Adrenal gland (tissue), 12 donors: ENCODE data around the gene ARHGAP12. TPM values are rescaled to one million over a fixed set of nuclear protein-coding genes. Genes with fewer than 3 reads are reported as not detected.
A peak's percentile ranks its signal among the peaks of the same experiment; 100 is the strongest.

ENCODE experiments used
- DNase-seq, 7 donors: peaks; one replicate each; pipeline ENCODE4 v3.0.0-alpha.2; 2019 to 2020
- H3K27ac ChIP-seq, 5 donors: fragments of 200-600 bp; sonication (generic) in 4 of 5; 1 replicate in 3 of 5; 2 replicates in 2 of 5; pipeline versions ENCODE4 v1.5.1 to v1.8.0; 2016 to 2020; ENCODE audit warnings: mild to moderate bottlenecking in 1 of 5
- H3K27me3 ChIP-seq: fragments of 200-600 bp; 2 replicates; pipeline ENCODE4 v1.8.0; 2021
- H3K36me3 ChIP-seq, 2 donors: fragments of 200-600 bp; replicated peaks in 1 of 2; 1 replicate in 1 of 2; 2 replicates in 1 of 2; pipeline versions ENCODE4 v1.5.1 to v1.8.0; 2018 to 2022
- H3K4me1 ChIP-seq, 2 donors: fragments of 200-600 bp; replicated peaks in 1 of 2; 1 replicate in 1 of 2; 2 replicates in 1 of 2; pipeline versions ENCODE4 v1.5.1 to v1.8.0; 2018 to 2021
- H3K4me3 ChIP-seq, 4 donors: fragments of 200-600 bp; sonication (generic) in 3 of 4; one replicate each; pipeline ENCODE4 v1.5.1; 2016 to 2018
- H3K9me3 ChIP-seq, 3 donors: fragments of 200-600 bp; sonication (generic) in 1 of 3; replicated peaks in 1 of 3; 1 replicate in 2 of 3; 2 replicates in 1 of 3; pipeline versions ENCODE4 v1.5.1 to v1.8.0; 2016 to 2021
- POLR2A ChIP-seq, 2 donors: fragments of 450-650 bp; IDR thresholded peaks; one replicate each; pipeline ENCODE4 v1.6.1; 2017; ENCODE audit warnings: antibody characterized with exemption in 2 of 2, mild to moderate bottlenecking in 2 of 2, moderate library complexity in 1 of 2
- WGBS, 4 donors: extraction: QIAGEN DNeasy Blood & Tissue Kit in 2 of 4; methylation state at CpG; one replicate each; pipeline versions ENCODE4 v1.1.5 to v1.1.7; 2013 to 2017; 5-methylcytosine and 5-hydroxymethylcytosine counted together
- intact Hi-C, 2 donors: fragments of 100-400 bp; cut with DNase I; formaldehyde crosslinking; loops; one replicate each; pipeline versions ENCODE4 v1.14.1 to v1.15.0; 2022 to 2023
- polyA plus RNA-seq, 3 donors: library from polyadenylated mRNA; stranded (reverse); fragments of 200-250 nt in 2 of 3; fragments of 350-450 nt in 1 of 3; fragmentation: Illumina TruSeq in 1 of 3; extraction: RNeasy Lipid Tissue Mini Kit (QIAGEN cat#74804) in 1 of 3; gene quantifications; one replicate each; pipeline ENCODE4 v1.2.3, GENCODE V29; 2013 to 2014
- total RNA-seq, 9 donors: library from RNA; depleted of rRNA in 4 of 9; stranded (reverse); fragments of >200 nt in 4 of 9; fragments of 120-200 nt in 1 of 9; fragmentation: NEBNext Ultra II Directional in 1 of 9; extraction: Animal tissue kit (Norgen Biotek cat#: 25700) in 1 of 9; gene quantifications; one replicate each; pipeline versions ENCODE4 v1.1.0 to v1.2.4, GENCODE V29; 2013 to 2023
- TF ChIP-seq, protein P1 (sequence below), 6 experiments: fragments of 450-650 bp in 4 of 6; fragments of 200-600 bp in 2 of 6; sonication (generic) in 1 of 6; IDR thresholded peaks; 1 replicate in 5 of 6; 2 replicates in 1 of 6; pipeline versions ENCODE4 v1.5.1 to v1.8.0; 2016 to 2021; ENCODE audit warnings: antibody characterized with exemption in 6 of 6, mild to moderate bottlenecking in 2 of 6, moderate library complexity in 1 of 6
- donor health status: healthy with polysubstance abuse.
- donor health status: Bipolar disorder and iron deficiency.
- donor health status: DM: yes; HTN: yes; CAD: no.
- donor health status: DM: no; HTN: no; CAD: no.
- donor health status: DM: no; HTN: no; CAD: no.
- donor health status: DM: yes; HTN: yes; CAD: no.

ARHGAP12 gene
- total and polyA plus RNA-seq, 12 donors: 26.7 to 88.6 (median 38.1) TPM

DNA sequence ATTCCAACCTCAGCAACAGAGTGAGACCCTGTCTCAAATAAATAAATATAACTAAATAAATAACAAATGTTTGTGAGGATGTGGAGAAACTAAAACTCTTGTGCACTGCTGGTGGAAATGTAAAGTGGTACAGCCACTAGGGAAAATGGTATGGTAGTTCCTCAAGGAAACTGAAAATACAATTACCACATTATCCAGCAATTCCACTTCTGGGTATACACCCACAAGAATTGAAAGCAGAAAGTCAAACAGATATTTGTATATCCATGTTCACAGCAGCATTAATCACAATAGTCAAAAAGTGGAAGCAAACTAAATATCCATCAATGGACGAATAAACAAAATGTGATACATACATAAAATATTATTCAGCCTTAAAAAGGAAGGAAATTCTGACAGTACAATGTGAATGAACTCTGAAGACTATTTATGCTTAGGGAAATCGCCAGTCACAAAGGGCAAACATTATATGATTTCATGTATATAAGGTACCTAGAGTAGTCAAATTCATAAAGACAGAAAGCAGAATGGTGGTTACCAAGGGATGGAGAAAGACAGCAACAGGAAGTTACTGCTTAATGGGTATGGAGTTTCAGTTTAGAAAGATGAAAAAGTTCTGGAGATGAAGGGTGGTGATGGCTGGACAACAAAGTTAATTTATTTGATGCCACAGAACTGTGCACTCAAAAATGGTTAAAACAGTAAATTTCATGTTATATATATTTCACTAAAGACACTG lies 9.8 kb downstream of the ARHGAP12 start:
- intact Hi-C loops: no loop called here
- Histone ChIP-seq H3K4me3 (no peak overlapping the region), H3K27ac (no peak overlapping the region), H3K36me3 (no peaks in the 10 kb centered on the region), H3K27me3 (no peaks in the 10 kb centered on the region), H3K4me1 (peaks cover 4 to 13% of the 10 kb centered on the region in 2 donors), H3K9me3 (no peaks in the 10 kb centered on the region)
- no peak for TF ChIP-seq POLR2A (IDR thresholded peaks at IDR 0.05)
- TF ChIP-seq, protein P1, sequence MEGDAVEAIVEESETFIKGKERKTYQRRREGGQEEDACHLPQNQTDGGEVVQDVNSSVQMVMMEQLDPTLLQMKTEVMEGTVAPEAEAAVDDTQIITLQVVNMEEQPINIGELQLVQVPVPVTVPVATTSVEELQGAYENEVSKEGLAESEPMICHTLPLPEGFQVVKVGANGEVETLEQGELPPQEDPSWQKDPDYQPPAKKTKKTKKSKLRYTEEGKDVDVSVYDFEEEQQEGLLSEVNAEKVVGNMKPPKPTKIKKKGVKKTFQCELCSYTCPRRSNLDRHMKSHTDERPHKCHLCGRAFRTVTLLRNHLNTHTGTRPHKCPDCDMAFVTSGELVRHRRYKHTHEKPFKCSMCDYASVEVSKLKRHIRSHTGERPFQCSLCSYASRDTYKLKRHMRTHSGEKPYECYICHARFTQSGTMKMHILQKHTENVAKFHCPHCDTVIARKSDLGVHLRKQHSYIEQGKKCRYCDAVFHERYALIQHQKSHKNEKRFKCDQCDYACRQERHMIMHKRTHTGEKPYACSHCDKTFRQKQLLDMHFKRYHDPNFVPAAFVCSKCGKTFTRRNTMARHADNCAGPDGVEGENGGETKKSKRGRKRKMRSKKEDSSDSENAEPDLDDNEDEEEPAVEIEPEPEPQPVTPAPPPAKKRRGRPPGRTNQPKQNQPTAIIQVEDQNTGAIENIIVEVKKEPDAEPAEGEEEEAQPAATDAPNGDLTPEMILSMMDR (IDR thresholded peaks at IDR 0.05): no peak
- no peak for DNase-seq
- 80 to 93% (median 83%) methylated on average over 2 of the region's 2 CpGs for WGBS, 4 donors

DNA sequence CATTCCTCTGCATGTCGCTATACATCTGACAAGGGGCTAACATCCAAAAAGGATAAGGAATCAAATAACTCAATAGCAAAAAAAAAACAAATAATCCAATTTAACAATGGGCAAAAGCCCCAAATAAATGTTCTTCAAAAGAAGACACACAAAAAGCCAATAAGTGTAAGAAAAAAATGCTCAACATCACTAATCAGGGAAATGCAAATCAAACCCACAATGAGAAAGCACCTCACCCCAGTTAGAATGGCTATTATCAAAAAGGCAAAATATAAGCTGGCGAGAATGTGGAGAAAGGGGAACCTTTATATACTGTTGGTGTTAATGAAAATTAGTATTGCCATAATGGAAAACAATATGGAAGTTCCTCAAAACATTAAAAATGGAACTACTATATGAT lies 14.3 kb downstream of the ARHGAP12 start:
- H3K9me3 ChIP-seq: no peaks in the 10 kb centered on the region
- H3K36me3 ChIP-seq: no peaks in the 10 kb centered on the region
- WGBS, 4 donors: 92 to 100% (median 96%) methylated on average over 2 of the region's 2 CpGs
- no peak for DNase-seq
- TF ChIP-seq, protein P1 (IDR thresholded peaks at IDR 0.05): no peak
- no peak for TF ChIP-seq POLR2A (IDR thresholded peaks at IDR 0.05)
- peaks cover 4 to 26% of the 10 kb centered on the region in 2 donors for H3K4me1 ChIP-seq
- no peak overlapping the region for H3K4me3 ChIP-seq
- H3K27me3 ChIP-seq: no peaks in the 10 kb centered on the region
- H3K27ac ChIP-seq: no peak overlapping the region
- intact Hi-C loops: no loop called here

DNA sequence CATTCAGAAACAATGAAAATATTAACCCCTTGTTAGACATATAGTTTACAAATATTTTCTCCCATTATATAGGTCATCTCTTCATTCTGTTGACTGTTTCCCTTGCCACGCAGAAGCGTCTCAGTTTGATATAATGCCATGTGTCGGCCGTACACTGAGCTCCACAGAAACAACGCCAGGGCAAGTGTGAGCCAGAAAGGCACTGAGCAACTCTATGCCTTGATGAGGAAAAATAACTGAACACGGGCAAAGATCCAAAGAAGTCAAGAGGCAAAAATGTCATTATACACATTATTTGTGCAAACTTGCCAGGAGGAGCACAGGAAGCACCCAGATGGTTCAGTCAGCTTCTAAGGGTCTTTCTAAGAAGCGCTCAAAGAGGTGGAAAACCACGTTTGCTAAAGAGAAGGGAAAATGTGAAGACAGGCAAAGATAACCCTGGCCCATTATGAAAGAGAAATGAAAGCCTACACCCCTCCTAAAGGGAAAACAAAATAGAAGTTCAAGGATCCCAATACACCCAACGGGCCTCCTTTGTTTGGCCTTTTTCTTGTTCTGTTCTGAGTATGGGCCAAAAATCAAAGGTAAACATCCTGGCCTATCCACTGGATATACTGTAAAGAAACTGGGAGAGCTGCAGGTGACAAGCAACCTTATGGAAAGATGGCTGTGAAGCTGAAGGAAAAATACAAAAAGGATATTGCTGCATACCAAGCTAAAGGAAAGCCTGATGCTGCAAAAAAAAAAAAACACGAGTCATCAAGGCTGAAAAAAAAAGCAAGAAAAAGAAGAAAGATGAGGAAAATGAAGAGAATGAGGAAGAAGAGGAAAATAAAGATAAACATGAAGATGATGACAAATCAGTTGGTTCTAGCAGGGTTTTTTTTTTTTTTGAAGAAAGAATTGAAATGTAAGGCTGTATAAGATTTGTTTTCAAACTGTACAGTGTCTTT lies 15.5 kb downstream of the ARHGAP12 start:
- Histone ChIP-seq H3K4me1 (peaks cover 4 to 31% of the 10 kb centered on the region in 2 donors), H3K27me3 (no peaks in the 10 kb centered on the region), H3K36me3 (no peaks in the 10 kb centered on the region), H3K4me3 (peak overlapping the region in 1 of 4 donors; percentile 2), H3K9me3 (no peaks in the 10 kb centered on the region), H3K27ac (peak overlapping the region in 4 of 5 donors; percentile 7 to 58 (median 40))
- WGBS, 4 donors: 33 to 41% (median 36%) methylated on average over 10 of the region's 10 CpGs
- DNase-seq: peak in 3 of 7 donors; percentile 26 to 48 (median 37)
- no peak for TF ChIP-seq POLR2A (IDR thresholded peaks at IDR 0.05)
- TF ChIP-seq, protein P1 (IDR thresholded peaks at IDR 0.05): no peak
- intact Hi-C loops: no loop called here

DNA sequence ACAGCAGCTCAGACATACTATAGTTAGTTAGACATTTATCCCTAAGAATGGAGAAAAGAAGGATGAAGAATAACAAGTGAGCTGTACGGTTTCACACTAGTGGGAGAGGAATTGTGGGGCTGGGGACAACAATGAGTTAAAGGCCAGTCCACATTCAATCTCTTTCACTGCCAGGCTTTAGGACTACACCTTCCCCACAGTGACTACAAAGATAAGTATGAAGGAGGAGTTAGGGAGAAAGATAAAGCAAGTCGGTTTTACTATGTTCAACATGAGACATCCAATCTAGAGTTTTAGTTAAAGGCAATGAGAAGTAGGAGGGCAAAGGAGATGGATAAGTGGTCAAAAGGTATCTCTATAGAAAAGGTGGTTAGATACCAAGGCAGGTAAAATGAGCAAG lies 16.3 kb downstream of the ARHGAP12 start:
- DNase-seq: no peak
- intact Hi-C loops: no loop called here
- 29 to 50% (median 38%) methylated on average over 2 of the region's 2 CpGs for WGBS, 4 donors
- Histone ChIP-seq H3K27me3 (no peaks in the 10 kb centered on the region), H3K27ac (peak overlapping the region; percentile 1 to 58 (median 23)), H3K4me3 (peak overlapping the region in 1 of 4 donors; percentile 2), H3K36me3 (no peaks in the 10 kb centered on the region), H3K9me3 (no peaks in the 10 kb centered on the region), H3K4me1 (peaks cover 4 to 39% of the 10 kb centered on the region in 2 donors)
- TF ChIP-seq POLR2A (IDR thresholded peaks at IDR 0.05): no peak
- TF ChIP-seq, protein P1 (IDR thresholded peaks at IDR 0.05): no peak
